SJCRH30 (cell line): ENCODE data around the gene SLX4. TPM values are rescaled to one million over a fixed set of nuclear protein-coding genes. Genes with fewer than 3 reads are reported as not detected.

ENCODE experiments used
- DNase-seq, 2 experiments: peaks; one replicate each; pipeline ENCODE4 v3.0.0-alpha.2; 2015 to 2020
- H3K27ac ChIP-seq: fragments of 250-450 bp; sonication (Bioruptor Pico); 2 replicates; pipeline ENCODE4 v1.5.1; 2020; ENCODE audit warnings: mild to moderate bottlenecking, moderate library complexity
- H3K27me3 ChIP-seq: fragments of 250-450 bp; sonication (Bioruptor Pico); 2 replicates; pipeline ENCODE4 v1.5.1; 2020; ENCODE audit warnings: mild to moderate bottlenecking, moderate library complexity
- H3K36me3 ChIP-seq: fragments of 250-450 bp; sonication (Bioruptor Pico); 2 replicates; pipeline ENCODE4 v1.5.1; 2020; ENCODE audit warnings: mild to moderate bottlenecking, moderate library complexity
- H3K4me1 ChIP-seq: fragments of 250-450 bp; sonication (Bioruptor Pico); 2 replicates; pipeline ENCODE4 v1.5.1; 2020; ENCODE audit warnings: mild to moderate bottlenecking, moderate library complexity
- H3K4me3 ChIP-seq: fragments of 250-450 bp; sonication (Bioruptor Pico); 2 replicates; pipeline ENCODE4 v1.5.1; 2020; ENCODE audit warnings: mild to moderate bottlenecking, moderate library complexity
- H3K9me3 ChIP-seq: fragments of 250-450 bp; sonication (Bioruptor Pico); replicated peaks from 2 replicates; pipeline ENCODE4 v1.5.1; 2020; ENCODE audit warnings: mild to moderate bottlenecking, moderate library complexity
- total RNA-seq: library from RNA; depleted of rRNA; stranded (reverse); fragments of >200 nt; shearing (Covaris generic); gene quantifications from 2 replicates; pipeline ENCODE4 v1.2.3, GENCODE V29; 2014; rRNA removed

SLX4 gene
- total RNA-seq, 1 experiment from 2014 or later, result 7.6 TPM

GRCh38 chr16:3548445-3548844 lies 63.0 kb downstream of the SLX4 start:
- DNase-seq, result no peak
- no peaks in the 10 kb centered on the region for H3K27me3 ChIP-seq

GRCh38 chr16:3546986-3547682 lies 64.3 kb downstream of the SLX4 start:
- no peaks in the 10 kb centered on the region for H3K9me3 ChIP-seq
- H3K36me3 ChIP-seq, result no peaks in the 10 kb centered on the region
- no peaks in the 10 kb centered on the region for H3K4me1 ChIP-seq
- H3K27me3 ChIP-seq, result no peaks in the 10 kb centered on the region
- H3K27ac ChIP-seq, result no peak overlapping the region
- H3K4me3 ChIP-seq, result no peak overlapping the region
- no peak for DNase-seq

More at GRCh38 chr16:3548445-3548844, 63.0 kb downstream of the SLX4 start:
- Histone ChIP-seq H3K9me3 (no peaks in the 10 kb centered on the region), H3K27ac (no peak overlapping the region), H3K36me3 (no peaks in the 10 kb centered on the region), H3K4me3 (no peak overlapping the region), H3K4me1 (no peaks in the 10 kb centered on the region)

- Histone ChIP-seq H3K27me3 (no peaks in the 10 kb centered on the region), H3K36me3 (no peaks in the 10 kb centered on the region), H3K9me3 (no peaks in the 10 kb centered on the region), H3K4me1 (no peaks in the 10 kb centered on the region), H3K4me3 (no peak overlapping the region), H3K27ac (no peak overlapping the region)
- no peak for DNase-seq
These were observed 68.6 kb downstream of the SLX4 start for GRCh38 chr16:3542601-3543373.

- H3K36me3 ChIP-seq, result no peaks in the 10 kb centered on the region
- DNase-seq, result no peak
- no peak overlapping the region for H3K4me3 ChIP-seq
- H3K27me3 ChIP-seq, result no peaks in the 10 kb centered on the region
- H3K9me3 ChIP-seq, result no peaks in the 10 kb centered on the region
- H3K4me1 ChIP-seq, result no peaks in the 10 kb centered on the region
- H3K27ac ChIP-seq, result no peak overlapping the region
These were observed 69.8 kb downstream of the SLX4 start for GRCh38 chr16:3541527-3542155.

GRCh38 chr16:3538222-3538621 lies 73.2 kb downstream of the SLX4 start:
- H3K27ac ChIP-seq, result no peak overlapping the region
- DNase-seq, result no peak
- no peaks in the 10 kb centered on the region for H3K4me1 ChIP-seq
- no peaks in the 10 kb centered on the region for H3K27me3 ChIP-seq
- H3K4me3 ChIP-seq, result no peak overlapping the region
- no peaks in the 10 kb centered on the region for H3K36me3 ChIP-seq
- H3K9me3 ChIP-seq, result no peaks in the 10 kb centered on the region

GRCh38 chr16:3536851-3537250 lies 74.6 kb downstream of the SLX4 start:
- no peak overlapping the region for H3K27ac ChIP-seq
- H3K9me3 ChIP-seq, result no peaks in the 10 kb centered on the region
- DNase-seq, result no peak
- no peaks in the 10 kb centered on the region for H3K4me1 ChIP-seq
- H3K4me3 ChIP-seq, result no peak overlapping the region
- no peaks in the 10 kb centered on the region for H3K27me3 ChIP-seq
- no peaks in the 10 kb centered on the region for H3K36me3 ChIP-seq

GRCh38 chr16:3536271-3536731 lies 75.1 kb downstream of the SLX4 start:
- Histone ChIP-seq H3K4me3 (no peak overlapping the region), H3K27ac (no peak overlapping the region), H3K9me3 (no peaks in the 10 kb centered on the region), H3K27me3 (no peaks in the 10 kb centered on the region), H3K36me3 (no peaks in the 10 kb centered on the region), H3K4me1 (no peaks in the 10 kb centered on the region)
- DNase-seq, result no peak

- no peaks in the 10 kb centered on the region for H3K9me3 ChIP-seq
- no peaks in the 10 kb centered on the region for H3K36me3 ChIP-seq
- no peaks in the 10 kb centered on the region for H3K4me1 ChIP-seq
- DNase-seq, result no peak
- H3K27ac ChIP-seq, result no peak overlapping the region
- H3K4me3 ChIP-seq, result no peak overlapping the region
- no peaks in the 10 kb centered on the region for H3K27me3 ChIP-seq
These were observed 77.3 kb downstream of the SLX4 start for GRCh38 chr16:3534126-3534525.

- no peak for DNase-seq
- no peaks in the 10 kb centered on the region for H3K4me1 ChIP-seq
- no peaks in the 10 kb centered on the region; the same call in 1 of the 2 replicates for H3K36me3 ChIP-seq
- H3K9me3 ChIP-seq, result no peaks in the 10 kb centered on the region
- no peaks in the 10 kb centered on the region for H3K27me3 ChIP-seq
- H3K27ac ChIP-seq, result no peak overlapping the region
- H3K4me3 ChIP-seq, result no peak overlapping the region
These were observed 78.7 kb downstream of the SLX4 start for GRCh38 chr16:3532741-3533140.

Other genes starting within 250 kb of the SLX4 start
- 15.6 and 16.7 TPM in 2 replicates for gene ZSCAN32, start 210.6 kb downstream of the SLX4 start, total RNA-seq
- gene ZNF174, start 210.4 kb downstream of the SLX4 start, total RNA-seq, result 13.1 and 14.5 TPM in 2 replicates
- gene ZNF597, start 168.1 kb downstream of the SLX4 start, total RNA-seq, result 2.9 and 3.0 TPM in 2 replicates
- 14.1 and 21.7 TPM in 2 replicates for gene NAA60, start 167.9 kb downstream of the SLX4 start, total RNA-seq
- gene C16orf90, start 116.1 kb downstream of the SLX4 start, total RNA-seq, result not detected in 2 replicates
- 5.2 and 7.1 TPM in 2 replicates for gene CLUAP1, start 110.6 kb downstream of the SLX4 start, total RNA-seq
- gene NLRC3, start 34.2 kb downstream of the SLX4 start, total RNA-seq, result 0.02 and 0.05 TPM in 2 replicates
- gene DNASE1, start 43.1 kb upstream of the SLX4 start, total RNA-seq, result 17.4 and 19.3 TPM in 2 replicates
- 71.0 and 72.5 TPM in 2 replicates for gene TRAP1, start 105.9 kb upstream of the SLX4 start, total RNA-seq